GM12873 (cell line): ENCODE data around the gene RNF121.

Experiments
- TF ChIP-seq, protein P1 (sequence below): IDR thresholded peaks from 2 replicates; pipeline ENCODE4 v1.5.1; 2012; ENCODE audit warnings: low read depth, mild to moderate bottlenecking, moderate library complexity, low read length, control low read depth; ENCODE audit not compliant: insufficient read depth; ENCODE audit errors: missing control alignments

The RNF121 gene

DNA sequence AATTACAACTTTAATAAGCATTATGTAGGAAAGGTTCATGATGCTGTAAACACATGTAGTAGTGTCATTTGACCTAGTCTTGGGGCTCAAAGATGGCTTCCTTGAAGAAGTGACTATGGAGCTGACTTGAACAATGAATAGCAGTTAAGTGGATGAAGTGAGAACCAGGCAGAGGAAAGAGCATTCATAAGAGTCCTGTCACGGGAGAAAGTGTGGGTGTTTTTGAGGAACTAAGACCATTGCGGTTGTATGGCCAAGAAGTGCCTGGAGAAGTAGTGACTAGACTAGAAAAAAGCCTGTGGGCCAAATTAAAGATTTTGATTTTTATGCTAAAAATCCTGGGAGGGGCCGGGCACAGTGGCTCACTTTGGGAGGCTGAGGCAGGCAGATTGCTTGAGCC lies 62.6 kb downstream of the RNF121 start:
- TF ChIP-seq, protein P1, sequence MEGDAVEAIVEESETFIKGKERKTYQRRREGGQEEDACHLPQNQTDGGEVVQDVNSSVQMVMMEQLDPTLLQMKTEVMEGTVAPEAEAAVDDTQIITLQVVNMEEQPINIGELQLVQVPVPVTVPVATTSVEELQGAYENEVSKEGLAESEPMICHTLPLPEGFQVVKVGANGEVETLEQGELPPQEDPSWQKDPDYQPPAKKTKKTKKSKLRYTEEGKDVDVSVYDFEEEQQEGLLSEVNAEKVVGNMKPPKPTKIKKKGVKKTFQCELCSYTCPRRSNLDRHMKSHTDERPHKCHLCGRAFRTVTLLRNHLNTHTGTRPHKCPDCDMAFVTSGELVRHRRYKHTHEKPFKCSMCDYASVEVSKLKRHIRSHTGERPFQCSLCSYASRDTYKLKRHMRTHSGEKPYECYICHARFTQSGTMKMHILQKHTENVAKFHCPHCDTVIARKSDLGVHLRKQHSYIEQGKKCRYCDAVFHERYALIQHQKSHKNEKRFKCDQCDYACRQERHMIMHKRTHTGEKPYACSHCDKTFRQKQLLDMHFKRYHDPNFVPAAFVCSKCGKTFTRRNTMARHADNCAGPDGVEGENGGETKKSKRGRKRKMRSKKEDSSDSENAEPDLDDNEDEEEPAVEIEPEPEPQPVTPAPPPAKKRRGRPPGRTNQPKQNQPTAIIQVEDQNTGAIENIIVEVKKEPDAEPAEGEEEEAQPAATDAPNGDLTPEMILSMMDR: no peak

DNA sequence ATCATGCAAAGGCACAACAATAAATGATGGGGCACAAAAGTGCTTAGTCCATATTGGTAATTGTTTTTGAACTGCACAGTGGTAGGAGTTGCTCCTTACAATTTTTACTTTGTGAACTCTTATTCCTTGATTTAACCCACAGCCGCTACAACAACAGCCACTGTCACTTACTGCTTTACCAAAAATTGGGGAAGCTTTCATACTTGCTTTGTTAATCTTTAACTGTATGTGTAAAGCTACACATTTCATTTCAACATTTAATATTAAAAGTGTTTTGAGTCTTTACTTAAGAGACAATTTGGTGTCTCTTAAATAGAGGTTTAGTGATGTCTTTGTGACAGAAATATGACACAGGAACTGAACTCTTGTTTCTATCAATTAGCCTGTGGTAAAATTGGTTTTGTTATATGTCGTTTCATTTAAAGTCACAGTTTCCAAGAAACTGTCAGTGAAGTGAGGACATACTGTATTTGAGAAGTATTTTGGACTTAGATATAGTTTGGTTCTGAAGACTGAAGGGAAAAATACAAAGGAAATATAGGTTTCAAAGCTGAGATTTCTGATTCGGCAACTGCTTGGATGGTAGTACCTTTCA lies 63.4 kb downstream of the RNF121 start:
- TF ChIP-seq, protein P1: no peak

DNA sequence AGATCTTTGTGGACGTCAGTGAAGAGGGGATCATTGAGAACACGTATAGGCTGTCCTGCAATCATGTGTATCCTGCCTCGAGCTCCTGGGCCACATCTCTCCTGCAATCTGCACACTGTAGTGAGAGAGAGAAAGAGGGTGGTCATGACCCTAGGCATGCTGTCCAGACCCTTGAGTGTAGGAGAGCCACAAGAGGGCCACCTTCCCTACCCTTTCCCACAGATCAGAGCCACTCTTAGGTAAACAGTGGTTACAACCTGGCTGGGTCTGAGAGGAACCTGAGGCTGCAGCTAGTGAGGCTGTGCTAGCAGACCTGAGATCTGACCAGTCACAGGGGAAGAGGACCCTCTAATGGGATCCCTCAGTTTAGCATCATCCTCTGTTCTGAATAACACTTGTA lies 65.9 kb downstream of the RNF121 start:
- TF ChIP-seq, protein P1: no peak

DNA sequence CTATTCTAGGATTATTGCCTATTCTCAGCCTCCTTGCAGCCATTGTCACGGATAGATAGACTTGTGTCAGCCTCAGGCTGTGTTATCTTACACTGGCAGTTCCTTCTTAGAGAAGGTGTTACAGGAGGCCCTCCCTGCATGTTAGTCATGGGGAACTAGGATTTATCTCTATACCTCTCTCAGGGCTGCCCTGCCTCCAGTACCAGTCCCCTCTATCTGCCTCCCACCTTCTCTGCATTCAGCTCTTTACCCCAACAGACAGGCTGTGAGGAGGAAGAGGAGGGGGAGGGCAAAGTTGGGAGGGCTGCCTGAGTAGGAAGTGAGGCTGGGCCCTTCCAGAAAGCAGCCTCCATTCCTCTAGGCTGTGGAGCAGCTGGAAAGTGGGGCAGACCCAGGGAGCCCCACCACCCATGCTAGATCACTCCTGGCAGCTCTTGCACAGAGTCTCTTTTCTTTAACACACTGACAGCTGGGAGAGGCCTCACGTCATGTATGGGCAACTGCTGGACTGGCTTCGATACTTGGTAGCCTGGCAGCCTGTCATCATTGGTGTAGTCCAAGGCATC lies 67.0 kb downstream of the RNF121 start:
- TF ChIP-seq, protein P1: no peak

DNA sequence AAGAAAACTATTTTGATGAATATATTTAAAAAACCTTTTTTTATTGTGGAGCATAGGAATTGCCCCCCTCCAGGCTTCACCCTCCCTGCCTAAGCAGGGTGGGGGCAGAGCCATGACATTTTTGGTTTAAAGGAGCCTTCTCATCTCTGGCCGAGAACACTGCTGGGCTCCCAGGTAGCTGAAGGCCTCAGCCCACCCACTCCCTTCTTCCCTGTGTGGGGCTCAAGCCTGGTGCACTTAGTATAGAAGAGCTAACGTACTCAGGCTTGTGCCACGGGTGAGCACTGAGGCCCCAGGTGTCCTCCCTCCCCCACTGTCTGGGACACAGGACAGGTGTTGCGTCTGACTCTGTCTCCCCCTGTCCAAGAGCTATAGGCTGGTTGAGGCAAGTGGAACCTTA lies 67.7 kb downstream of the RNF121 start:
- TF ChIP-seq, protein P1: no peak

DNA sequence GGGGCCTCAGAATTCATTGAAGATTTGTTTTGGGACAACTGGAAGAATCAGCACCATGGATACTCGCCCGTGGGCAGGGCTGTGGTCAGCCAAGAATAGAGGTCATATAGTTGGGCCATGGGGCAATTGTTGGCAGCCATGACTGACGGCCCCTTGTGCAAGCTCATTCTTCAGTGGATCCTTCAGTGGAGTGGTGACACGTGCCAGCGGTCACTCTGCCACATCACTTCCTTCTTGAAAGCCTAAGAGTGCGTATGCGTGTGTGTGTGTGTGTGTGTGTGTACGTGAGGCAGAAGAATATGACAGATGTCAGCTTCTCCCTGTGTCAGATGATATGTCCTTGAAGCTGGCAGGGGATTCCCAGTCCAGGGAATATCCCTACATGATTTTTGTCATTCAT lies 68.1 kb downstream of the RNF121 start:
- TF ChIP-seq, protein P1: no peak

DNA sequence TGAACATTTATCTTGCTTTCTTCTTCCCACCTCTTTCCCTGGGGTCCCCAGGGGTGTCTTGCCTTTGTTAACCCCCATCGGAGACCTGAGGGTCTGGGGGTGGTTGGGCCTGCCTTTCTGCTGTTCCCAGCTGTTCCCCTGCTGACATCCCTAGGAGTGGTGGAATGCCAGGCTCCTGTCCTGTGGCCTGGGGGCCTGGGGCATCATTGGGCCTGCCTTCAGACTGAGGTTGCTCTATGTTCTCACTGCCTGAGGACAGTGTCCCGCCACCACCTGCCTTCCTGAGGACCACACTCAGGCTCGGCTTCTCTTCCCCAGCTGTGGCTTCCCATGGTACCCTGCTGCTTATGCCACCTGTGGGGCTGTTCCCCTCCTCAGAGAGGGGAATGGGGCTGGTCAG lies 68.7 kb downstream of the RNF121 start:
- TF ChIP-seq, protein P1: no peak
